Panc1 (cell line): ENCODE measurements around the gene PIP5K1A. TPM values are rescaled to one million over a fixed set of nuclear protein-coding genes. Genes with fewer than 3 reads are reported as not detected.
A peak's percentile ranks its signal among the peaks of the same experiment; 100 is the strongest.
"Not testable (repeated sequence)": the region's sequence is repeated elsewhere in the genome, so short reads cannot be mapped to it uniquely, and the experiment has no call there.

ENCODE experiments used
- ATAC-seq: fragments of 200-7000 bp; cut with Tn5 transposase; 2 replicates; pipeline ENCODE4 v1.9.1; 2020; ENCODE audit warnings: mild to moderate bottlenecking, moderate library complexity
- BruUV-seq: library from RNA; stranded (reverse); fragments of 400-500 nt; replicated peaks from 2 replicates; lab custom pipeline; 2021; lab: Mats Ljungman, UMichigan
- CTCF ChIA-PET: fragments of 300-600 bp; sonication (Branson Sonifier 250); formaldehyde crosslinking; loops from one replicate; lab custom pipeline; 2022; ENCODE audit warnings: antibody characterized with exemption; lab: Charles Lee
- POLR2A ChIA-PET: fragments of 300-600 bp; sonication (Branson Sonifier 250); formaldehyde crosslinking; loops from one replicate; lab custom pipeline; 2022; ENCODE audit warnings: antibody characterized with exemption; lab: Charles Lee
- DNase-seq: peaks from one replicate; pipeline ENCODE4 v3.0.0-alpha.2; 2010; ENCODE audit warnings: low read depth, low spot score
- H3K27ac ChIP-seq: 2 replicates; pipeline ENCODE4 v1.5.1; 2011; ENCODE audit warnings: mild to moderate bottlenecking, low read length, inconsistent platforms
- H3K27me3 ChIP-seq: fragments of 200-500 bp; sonication (Bioruptor generic); 2 replicates; pipeline ENCODE4 v1.6.0; 2014; ENCODE audit warnings: low read length, inconsistent platforms; ENCODE audit not compliant: control insufficient read depth, insufficient read depth
- H3K36me3 ChIP-seq: fragments of 200-500 bp; sonication (Bioruptor generic); 2 replicates; pipeline ENCODE4 v1.5.1; 2014; ENCODE audit warnings: inconsistent platforms, mild to moderate bottlenecking, low read length, moderate library complexity; ENCODE audit not compliant: control insufficient read depth, insufficient read depth
- H3K4me1 ChIP-seq: 2 replicates; pipeline ENCODE4 v1.5.1; 2011; ENCODE audit warnings: inconsistent platforms, mild to moderate bottlenecking, low read length, moderate library complexity; ENCODE audit not compliant: control insufficient read depth, insufficient read depth
- H3K4me3 ChIP-seq, 2 experiments: 2 replicates each; pipeline ENCODE4 v1.5.1; 2011 to 2012; ENCODE audit warnings: low read depth in 2 of 2, low read length in 2 of 2, mild to moderate bottlenecking in 2 of 2, inconsistent platforms in 1 of 2, moderate library complexity in 1 of 2
- H3K9me3 ChIP-seq: fragments of 200-500 bp; sonication (Bioruptor generic); 2 replicates; pipeline ENCODE4 v1.5.1; 2014; ENCODE audit warnings: low read depth, mild to moderate bottlenecking, inconsistent platforms, low read length, moderate library complexity; ENCODE audit not compliant: control insufficient read depth, insufficient read depth
- POLR2AphosphoS5 ChIP-seq: IDR thresholded peaks from 2 replicates; pipeline ENCODE4 v1.6.1; 2012; ENCODE audit warnings: mild to moderate bottlenecking, low read depth, low read length, moderate library complexity
- SIN3A ChIP-seq: IDR thresholded peaks from 2 replicates; pipeline ENCODE4 v1.6.1; 2012; ENCODE audit warnings: low read depth, mild to moderate bottlenecking, low read length, moderate library complexity, borderline replicate concordance; ENCODE audit not compliant: insufficient read depth
- TCF7L2 ChIP-seq: IDR thresholded peaks from 2 replicates; pipeline ENCODE4 v1.6.1; 2011; ENCODE audit warnings: mild to moderate bottlenecking, low read depth, low read length, inconsistent platforms
- in situ Hi-C: cut with HindIII; loops from 2 replicates; pipeline ENCODE4 v1.10.0; 2016; ENCODE audit warnings: low sequenced_read_pairs, low pct_unique_long_range_greater_than_20kb
- intact Hi-C: fragments of 100-400 bp; cut with micrococcal nuclease; formaldehyde crosslinking; loops from one replicate; pipeline ENCODE4 v1.10.0; 2022; ENCODE audit not compliant: unreplicated experiment
- total RNA-seq: library from RNA; stranded (reverse); gene quantifications from one replicate; pipeline ENCODE4 v1.2.1, GENCODE V29; 2021; ENCODE audit not compliant: unreplicated experiment
- TF ChIP-seq, protein P1 (sequence below): fragments of 450-650 bp; IDR thresholded peaks from 2 replicates; pipeline ENCODE4 v1.5.1; 2017; ENCODE audit warnings: mild to moderate bottlenecking
- TF ChIP-seq, protein P2 (sequence below), 2 experiments: IDR thresholded peaks; 2 replicates each; pipeline ENCODE4 v1.6.1; 2011 to 2012; ENCODE audit warnings: low read depth in 2 of 2, control low read depth in 1 of 2, low read length in 1 of 2, mild to moderate bottlenecking in 1 of 2, moderate library complexity in 1 of 2; ENCODE audit not compliant: insufficient read depth in 1 of 2

The PIP5K1A gene
- total RNA-seq, 1 experiment from 2014 or later, result 78.9 TPM

- no TSS peak for BruUV-seq
- CTCF ChIA-PET, result no interaction called here
- intact Hi-C loops (no loop called here), in situ Hi-C loops (no loop called here)
- no peak overlapping the region for H3K27ac ChIP-seq
- ATAC-seq (no peak), DNase-seq (no peak)
- H3K27me3 ChIP-seq, result no peaks in the 10 kb centered on the region
- POLR2A ChIA-PET, result no interaction called here
- no peak overlapping the region for H3K4me3 ChIP-seq
- no peaks in the 10 kb centered on the region; the same call in 1 of the 2 replicates for H3K36me3 ChIP-seq
- peaks cover 15% of the 10 kb centered on the region for H3K4me1 ChIP-seq
- no peak for TF ChIP-seq SIN3A
- TF ChIP-seq, protein P1, sequence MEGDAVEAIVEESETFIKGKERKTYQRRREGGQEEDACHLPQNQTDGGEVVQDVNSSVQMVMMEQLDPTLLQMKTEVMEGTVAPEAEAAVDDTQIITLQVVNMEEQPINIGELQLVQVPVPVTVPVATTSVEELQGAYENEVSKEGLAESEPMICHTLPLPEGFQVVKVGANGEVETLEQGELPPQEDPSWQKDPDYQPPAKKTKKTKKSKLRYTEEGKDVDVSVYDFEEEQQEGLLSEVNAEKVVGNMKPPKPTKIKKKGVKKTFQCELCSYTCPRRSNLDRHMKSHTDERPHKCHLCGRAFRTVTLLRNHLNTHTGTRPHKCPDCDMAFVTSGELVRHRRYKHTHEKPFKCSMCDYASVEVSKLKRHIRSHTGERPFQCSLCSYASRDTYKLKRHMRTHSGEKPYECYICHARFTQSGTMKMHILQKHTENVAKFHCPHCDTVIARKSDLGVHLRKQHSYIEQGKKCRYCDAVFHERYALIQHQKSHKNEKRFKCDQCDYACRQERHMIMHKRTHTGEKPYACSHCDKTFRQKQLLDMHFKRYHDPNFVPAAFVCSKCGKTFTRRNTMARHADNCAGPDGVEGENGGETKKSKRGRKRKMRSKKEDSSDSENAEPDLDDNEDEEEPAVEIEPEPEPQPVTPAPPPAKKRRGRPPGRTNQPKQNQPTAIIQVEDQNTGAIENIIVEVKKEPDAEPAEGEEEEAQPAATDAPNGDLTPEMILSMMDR, result no peak
- no peak for TF ChIP-seq POLR2AphosphoS5
- TF ChIP-seq, protein P2, sequence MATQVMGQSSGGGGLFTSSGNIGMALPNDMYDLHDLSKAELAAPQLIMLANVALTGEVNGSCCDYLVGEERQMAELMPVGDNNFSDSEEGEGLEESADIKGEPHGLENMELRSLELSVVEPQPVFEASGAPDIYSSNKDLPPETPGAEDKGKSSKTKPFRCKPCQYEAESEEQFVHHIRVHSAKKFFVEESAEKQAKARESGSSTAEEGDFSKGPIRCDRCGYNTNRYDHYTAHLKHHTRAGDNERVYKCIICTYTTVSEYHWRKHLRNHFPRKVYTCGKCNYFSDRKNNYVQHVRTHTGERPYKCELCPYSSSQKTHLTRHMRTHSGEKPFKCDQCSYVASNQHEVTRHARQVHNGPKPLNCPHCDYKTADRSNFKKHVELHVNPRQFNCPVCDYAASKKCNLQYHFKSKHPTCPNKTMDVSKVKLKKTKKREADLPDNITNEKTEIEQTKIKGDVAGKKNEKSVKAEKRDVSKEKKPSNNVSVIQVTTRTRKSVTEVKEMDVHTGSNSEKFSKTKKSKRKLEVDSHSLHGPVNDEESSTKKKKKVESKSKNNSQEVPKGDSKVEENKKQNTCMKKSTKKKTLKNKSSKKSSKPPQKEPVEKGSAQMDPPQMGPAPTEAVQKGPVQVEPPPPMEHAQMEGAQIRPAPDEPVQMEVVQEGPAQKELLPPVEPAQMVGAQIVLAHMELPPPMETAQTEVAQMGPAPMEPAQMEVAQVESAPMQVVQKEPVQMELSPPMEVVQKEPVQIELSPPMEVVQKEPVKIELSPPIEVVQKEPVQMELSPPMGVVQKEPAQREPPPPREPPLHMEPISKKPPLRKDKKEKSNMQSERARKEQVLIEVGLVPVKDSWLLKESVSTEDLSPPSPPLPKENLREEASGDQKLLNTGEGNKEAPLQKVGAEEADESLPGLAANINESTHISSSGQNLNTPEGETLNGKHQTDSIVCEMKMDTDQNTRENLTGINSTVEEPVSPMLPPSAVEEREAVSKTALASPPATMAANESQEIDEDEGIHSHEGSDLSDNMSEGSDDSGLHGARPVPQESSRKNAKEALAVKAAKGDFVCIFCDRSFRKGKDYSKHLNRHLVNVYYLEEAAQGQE (IDR thresholded peaks at IDR 0.05; ENCODE audit: insufficient read depth in 1 of 2, low read depth in 2 of 2, low read length in 1 of 2), result no peak
- no peak for TF ChIP-seq TCF7L2
- H3K9me3 ChIP-seq, result no peaks in the 10 kb centered on the region
Observed at GRCh38 chr1:151193304-151193703, 5.0 kb upstream of the PIP5K1A start.

- H3K36me3 ChIP-seq, result no peaks in the 10 kb centered on the region; the same call in 1 of the 2 replicates
- DNase-seq (no peak), ATAC-seq (no peak)
- CTCF ChIA-PET, result no interaction called here
- no peak for TF ChIP-seq TCF7L2
- TF ChIP-seq, protein P1, result no peak
- TF ChIP-seq, protein P2 (IDR thresholded peaks at IDR 0.05; ENCODE audit: insufficient read depth in 1 of 2, low read depth in 2 of 2, low read length in 1 of 2), result no peak
- TF ChIP-seq SIN3A, result no peak
- no peak for TF ChIP-seq POLR2AphosphoS5
- no peak overlapping the region; a peak in 1 of 4 replicates for H3K4me3 ChIP-seq
- no TSS peak for BruUV-seq
- peaks cover 15% of the 10 kb centered on the region for H3K4me1 ChIP-seq
- H3K27ac ChIP-seq, result peak overlapping the region; percentile 24; the same call in 1 of the 2 replicates
- in situ Hi-C loops (no loop called here), intact Hi-C loops (no loop called here)
- H3K9me3 ChIP-seq, result no peaks in the 10 kb centered on the region
- H3K27me3 ChIP-seq, result no peaks in the 10 kb centered on the region
- POLR2A ChIA-PET, result no interaction called here
Observed at GRCh38 chr1:151193856-151194255, 4.5 kb upstream of the PIP5K1A start.

DNA sequence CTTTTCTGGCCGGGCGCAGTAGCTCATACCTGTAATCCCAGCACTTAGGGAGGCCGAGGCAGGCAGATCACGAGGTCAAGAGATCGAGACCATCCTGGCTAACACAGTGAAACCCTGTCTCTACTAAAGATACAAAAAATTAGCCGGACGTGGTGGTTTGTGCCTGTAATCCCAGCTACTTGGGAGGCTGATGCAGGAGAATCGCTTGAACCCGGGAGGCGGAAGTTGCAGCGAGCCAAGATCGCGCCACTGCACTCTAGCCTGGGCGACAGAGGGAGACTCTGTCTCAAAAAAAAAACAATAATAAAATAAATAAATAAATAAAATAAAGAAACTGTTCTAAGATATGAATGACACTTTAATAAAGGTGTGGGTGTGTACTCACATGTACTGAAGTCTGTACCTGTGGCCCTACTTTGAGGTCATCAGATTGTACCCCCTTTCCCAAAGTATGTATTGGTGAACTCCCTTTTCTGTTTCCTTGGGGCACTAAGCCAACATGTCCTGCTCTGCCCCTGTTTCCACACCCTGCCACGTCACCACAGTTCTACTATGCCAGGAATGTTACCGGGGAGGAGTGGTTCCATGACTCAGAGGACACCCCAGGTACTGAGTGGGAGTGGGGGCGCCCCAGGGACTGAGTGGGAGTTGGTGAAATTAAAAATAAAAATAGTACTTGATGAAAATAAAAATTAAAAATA lies 3.3 kb upstream of the PIP5K1A start:
- H3K36me3 ChIP-seq, H3K27me3 ChIP-seq, in situ Hi-C loops, H3K9me3 ChIP-seq, BruUV-seq: not testable (repeated sequence)
- POLR2A ChIA-PET, result interaction anchor here (0.6 to 0.8 kb wide), 3 partner anchors 9 to 59 kb away, joined by 3 to 5 read pairs (median 4); partner anchors contain the start of gene PSMD4
- intact Hi-C loops, result loop anchor here (5.0 kb wide), 1 partner anchor 57 kb away; the partner anchor contains the start of gene PSMD4
- DNase-seq, result peak; percentile 87
- H3K4me1 ChIP-seq, result peaks cover 12% of the 10 kb centered on the region; the same call in 1 of the 2 replicates
- H3K4me3 ChIP-seq, result peak overlapping the region; percentile 94 to 100
- CTCF ChIA-PET, result interaction anchor here (0.6 to 1.4 kb wide), 5 partner anchors 12 to 225 kb away, joined by 3 to 14 read pairs (median 6); no protein-coding TSS in a partner anchor
- peak; percentile 62 for ATAC-seq
- peak overlapping the region; percentile 97 for H3K27ac ChIP-seq
